Jurkat, Clone E6-1 (cell line): ENCODE data around the gene TBC1D1.
"Not testable (repeated sequence)": the region's sequence is repeated elsewhere in the genome, so short reads cannot be mapped to it uniquely, and the experiment has no call there.

ENCODE experiments used
- DNase-seq: peaks from one replicate; pipeline ENCODE4 v3.0.0-alpha.2; 2011; ENCODE audit warnings: low read depth, low spot score
- H3K4me3 ChIP-seq: 2 replicates; pipeline ENCODE4 v1.5.1; 2011; ENCODE audit warnings: mild to moderate bottlenecking, low read length, control low read depth, moderate library complexity

TBC1D1 gene

GRCh38 chr4:38003102-38003501 is 112.2 kb downstream of the TBC1D1 start:
- DNase-seq, result no peak

GRCh38 chr4:38003628-38004027 is 112.7 kb downstream of the TBC1D1 start:
- no peak overlapping the region for H3K4me3 ChIP-seq

More at GRCh38 chr4:38003102-38003501, 112.2 kb downstream of the TBC1D1 start:
- H3K4me3 ChIP-seq, result no peak overlapping the region

GRCh38 chr4:38004062-38004461 is 113.2 kb downstream of the TBC1D1 start:
- DNase-seq, result no peak
- no peak overlapping the region for H3K4me3 ChIP-seq

More at GRCh38 chr4:38003628-38004027, 112.7 kb downstream of the TBC1D1 start:
- DNase-seq, result no peak

GRCh38 chr4:38004887-38005286 is 114.0 kb downstream of the TBC1D1 start:
- H3K4me3 ChIP-seq, result no peak overlapping the region
- DNase-seq, result no peak

- H3K4me3 ChIP-seq, result no peak overlapping the region
- DNase-seq, result no peak
These were observed 114.8 kb downstream of the TBC1D1 start for GRCh38 chr4:38005637-38006036.

- no peak for DNase-seq
- H3K4me3 ChIP-seq, result no peak overlapping the region
These were observed 116.8 kb downstream of the TBC1D1 start for GRCh38 chr4:38007645-38008044.

GRCh38 chr4:38008571-38009021 is 117.7 kb downstream of the TBC1D1 start:
- no peak for DNase-seq
- H3K4me3 ChIP-seq, result no peak overlapping the region

- no peak for DNase-seq
These were observed 118.5 kb downstream of the TBC1D1 start for GRCh38 chr4:38009421-38009820.

GRCh38 chr4:38009949-38010348 is 119.1 kb downstream of the TBC1D1 start:
- DNase-seq, result no peak
- no peak overlapping the region for H3K4me3 ChIP-seq

More at GRCh38 chr4:38009421-38009820, 118.5 kb downstream of the TBC1D1 start:
- H3K4me3 ChIP-seq, result no peak overlapping the region

GRCh38 chr4:38011511-38012162 is 120.8 kb downstream of the TBC1D1 start:
- no peak overlapping the region for H3K4me3 ChIP-seq
- DNase-seq, result no peak

- H3K4me3 ChIP-seq, result no peak overlapping the region
- no peak for DNase-seq
These were observed 122.8 kb downstream of the TBC1D1 start for GRCh38 chr4:38013461-38014366.

- H3K4me3 ChIP-seq, result no peak overlapping the region
- no peak for DNase-seq
These were observed 123.6 kb downstream of the TBC1D1 start for GRCh38 chr4:38014421-38014852.

GRCh38 chr4:38015886-38016515 is 125.1 kb downstream of the TBC1D1 start:
- no peak overlapping the region for H3K4me3 ChIP-seq
- DNase-seq, result no peak

- H3K4me3 ChIP-seq, result no peak overlapping the region
- no peak for DNase-seq
These were observed 125.8 kb downstream of the TBC1D1 start for GRCh38 chr4:38016698-38017097.

GRCh38 chr4:38017609-38018008 is 126.7 kb downstream of the TBC1D1 start:
- no peak for DNase-seq
- H3K4me3 ChIP-seq, result no peak overlapping the region

GRCh38 chr4:38020386-38020785 is 129.5 kb downstream of the TBC1D1 start:
- DNase-seq, result no peak

GRCh38 chr4:38020961-38021360 is 130.1 kb downstream of the TBC1D1 start:
- DNase-seq, H3K4me3 ChIP-seq: not testable (repeated sequence)

More at GRCh38 chr4:38020386-38020785, 129.5 kb downstream of the TBC1D1 start:
- no peak overlapping the region for H3K4me3 ChIP-seq

GRCh38 chr4:38021751-38022150 is 130.9 kb downstream of the TBC1D1 start:
- DNase-seq, result no peak

GRCh38 chr4:38023347-38024205 is 132.7 kb downstream of the TBC1D1 start:
- H3K4me3 ChIP-seq, result no peak overlapping the region
- no peak for DNase-seq

More at GRCh38 chr4:38021751-38022150, 130.9 kb downstream of the TBC1D1 start:
- no peak overlapping the region for H3K4me3 ChIP-seq
